GM19238 (cell line): ENCODE measurements around the gene RABGGTA.

ENCODE experiments used
- DNase-seq: peaks from one replicate; pipeline ENCODE4 v3.0.0; 2011; ENCODE audit warnings: low spot score; ENCODE audit not compliant: insufficient read length

The RABGGTA gene

GRCh38 chr14:24279301-24280186, 8.1 kb upstream of the RABGGTA start:
- no peak for DNase-seq

- no peak for DNase-seq
Measured at GRCh38 chr14:24278424-24278823, 7.0 kb upstream of the RABGGTA start.

- DNase-seq: no peak
Measured at GRCh38 chr14:24277606-24278321, 6.4 kb upstream of the RABGGTA start.

- no peak for DNase-seq
Measured at GRCh38 chr14:24277071-24277470, 5.7 kb upstream of the RABGGTA start.

GRCh38 chr14:24274101-24274543, 2.7 kb upstream of the RABGGTA start:
- DNase-seq: peak; percentile 74

GRCh38 chr14:24273422-24273998, 2.1 kb upstream of the RABGGTA start:
- DNase-seq: no peak

- no peak for DNase-seq
Measured at GRCh38 chr14:24272467-24272866, 1.1 kb upstream of the RABGGTA start.

- no peak for DNase-seq
Measured at GRCh38 chr14:24271834-24272263, 452 bp upstream of the RABGGTA start.

GRCh38 chr14:24270537-24271133, 762 bp downstream of the RABGGTA start:
- no peak for DNase-seq

GRCh38 chr14:24269910-24270536, 1.4 kb downstream of the RABGGTA start:
- no peak for DNase-seq

- no peak for DNase-seq
Measured at GRCh38 chr14:24269368-24269767, 2.0 kb downstream of the RABGGTA start.

GRCh38 chr14:24268225-24268624, 3.2 kb downstream of the RABGGTA start:
- no peak for DNase-seq

- no peak for DNase-seq
Measured at GRCh38 chr14:24267516-24267915, 3.9 kb downstream of the RABGGTA start.

- DNase-seq: no peak
Measured at GRCh38 chr14:24266344-24267244, 4.8 kb downstream of the RABGGTA start.

- no peak for DNase-seq
Measured at GRCh38 chr14:24264298-24264697, 7.1 kb downstream of the RABGGTA start.

GRCh38 chr14:24263848-24264247, 7.5 kb downstream of the RABGGTA start:
- DNase-seq: no peak

- DNase-seq: no peak
Measured at GRCh38 chr14:24262821-24263733, 8.3 kb downstream of the RABGGTA start, which contains the start of gene TGM1. Gene TGM1, minus strand, starts transcription at chr14:24263177. Its CDS starts 825 bp downstream, at chr14:24262352.

GRCh38 chr14:24261969-24262327, 9.4 kb downstream of the RABGGTA start:
- no peak for DNase-seq
